Neural cell (in vitro differentiated cells): ENCODE data around the gene MAST4. TPM values are rescaled to one million over a fixed set of nuclear protein-coding genes. Genes with fewer than 3 reads are reported as not detected.

Experiments
- H2AFZ ChIP-seq: fragments of 200-600, 300-800 bp; sonication (generic), shearing (Covaris generic); 2 replicates; pipeline ENCODE4 v1.6.0; 2014; ENCODE audit warnings: low read depth, mild to moderate bottlenecking, antibody characterized with exemption, low read length, moderate library complexity
- H3F3A ChIP-seq: fragments of 200-600 bp; shearing (Covaris generic); 2 replicates; pipeline ENCODE4 v1.6.1; 2016; ENCODE audit warnings: mild to moderate bottlenecking, moderate library complexity, mixed read lengths, antibody characterized with exemption, low read length; ENCODE audit not compliant: insufficient read depth, poor library complexity, severe bottlenecking
- H3K27ac ChIP-seq: fragments of 200-600, 300-800 bp; sonication (generic), shearing (Covaris generic); 2 replicates; pipeline ENCODE4 v1.5.1; 2014; ENCODE audit warnings: mild to moderate bottlenecking, low read length, moderate library complexity
- H3K27me3 ChIP-seq: fragments of 300-800, 200-600 bp; sonication (generic), shearing (Covaris generic); 2 replicates; pipeline ENCODE4 v1.6.0; 2014; ENCODE audit warnings: mild to moderate bottlenecking, low read depth, low read length, moderate library complexity; ENCODE audit not compliant: insufficient read depth
- H3K36me3 ChIP-seq: fragments of 300-800, 200-600 bp; sonication (generic), shearing (Covaris generic); 2 replicates; pipeline ENCODE4 v1.5.1; 2014; ENCODE audit warnings: mild to moderate bottlenecking, antibody characterized with exemption, low read length, moderate library complexity; ENCODE audit not compliant: insufficient read depth
- H3K4me2 ChIP-seq: fragments of 300-800, 200-600 bp; sonication (generic), shearing (Covaris generic); 2 replicates; pipeline ENCODE4 v1.6.0; 2014; ENCODE audit warnings: mild to moderate bottlenecking, low read length
- H3K4me3 ChIP-seq: fragments of 300-800, 200-600 bp; sonication (generic), shearing (Covaris generic); 2 replicates; pipeline ENCODE4 v1.5.1; 2014; ENCODE audit warnings: mild to moderate bottlenecking, low read length, moderate library complexity
- H3K79me2 ChIP-seq: fragments of 200-600 bp; shearing (Covaris generic); replicated peaks from 2 replicates; pipeline ENCODE4 v1.6.0; 2014; ENCODE audit warnings: mild to moderate bottlenecking, low read length, moderate library complexity; ENCODE audit not compliant: insufficient read depth
- H3K9ac ChIP-seq: fragments of 300-800, 200-600 bp; sonication (generic), shearing (Covaris generic); 2 replicates; pipeline ENCODE4 v1.6.1; 2016; ENCODE audit warnings: mild to moderate bottlenecking, low read length, mixed read lengths
- H3K9me2 ChIP-seq: fragments of 200-600 bp; shearing (Covaris generic); 2 replicates; pipeline ENCODE4 v1.6.1; 2016; ENCODE audit warnings: mild to moderate bottlenecking, low read length, mixed read lengths; ENCODE audit not compliant: insufficient read depth
- H3K9me3 ChIP-seq: fragments of 200-600, 300-800 bp; sonication (generic), shearing (Covaris generic); 2 replicates; pipeline ENCODE4 v1.6.1; 2016; ENCODE audit warnings: mild to moderate bottlenecking, mixed run types, low read length, moderate library complexity, mixed read lengths
- H4K20me1 ChIP-seq: fragments of 200-600 bp; shearing (Covaris generic); 2 replicates; pipeline ENCODE4 v1.6.1; 2016; ENCODE audit warnings: mild to moderate bottlenecking, mixed run types; ENCODE audit not compliant: insufficient read depth
- EP300 ChIP-seq: fragments of 450-650 bp; conservative IDR thresholded peaks from 2 replicates; pipeline ENCODE4 v1.6.1; 2014; ENCODE audit warnings: antibody characterized with exemption, mild to moderate bottlenecking, moderate library complexity; ENCODE audit not compliant: poor library complexity, severe bottlenecking
- EZH2 ChIP-seq: fragments of 200-600, 300-800 bp; shearing (Covaris generic), sonication (generic); IDR thresholded peaks from 2 replicates; pipeline ENCODE4 v1.6.1; 2014; ENCODE audit warnings: antibody characterized with exemption, low read length, borderline replicate concordance, mild to moderate bottlenecking; ENCODE audit not compliant: insufficient read depth, poor library complexity, severe bottlenecking
- MXI1 ChIP-seq: fragments of 450-650 bp; conservative IDR thresholded peaks from 2 replicates; pipeline ENCODE4 v1.6.1; 2014; ENCODE audit warnings: antibody characterized with exemption, mild to moderate bottlenecking; ENCODE audit not compliant: poor library complexity, severe bottlenecking
- POLR2AphosphoS5 ChIP-seq: IDR thresholded peaks from 2 replicates; pipeline ENCODE4 v1.6.1; 2012
- RAD21 ChIP-seq: fragments of 450-650 bp; conservative IDR thresholded peaks from 2 replicates; pipeline ENCODE4 v1.6.1; 2014; ENCODE audit warnings: antibody characterized with exemption, mild to moderate bottlenecking, moderate library complexity
- SMC3 ChIP-seq: fragments of 450-650 bp; conservative IDR thresholded peaks from 2 replicates; pipeline ENCODE4 v1.6.1; 2014; ENCODE audit warnings: antibody characterized with exemption, mild to moderate bottlenecking, moderate library complexity; ENCODE audit not compliant: poor library complexity
- TAF1 ChIP-seq: IDR thresholded peaks from 2 replicates; pipeline ENCODE4 v1.6.1; 2012; ENCODE audit warnings: low read depth
- polyA plus RNA-seq: library from polyadenylated mRNA; depleted of rRNA; stranded (reverse); fragments of >200 nt; gene quantifications from 2 replicates; pipeline ENCODE4 v1.2.3, GENCODE V29; 2014
- TF ChIP-seq, protein P1 (sequence below): fragments of 450-650 bp; IDR thresholded peaks from 2 replicates; pipeline ENCODE4 v1.5.1; 2014; ENCODE audit warnings: antibody characterized with exemption, mild to moderate bottlenecking, moderate library complexity; ENCODE audit not compliant: poor library complexity, severe bottlenecking
- TF ChIP-seq, protein P2 (sequence below): IDR thresholded peaks from 2 replicates; pipeline ENCODE4 v1.6.1; 2012; ENCODE audit warnings: borderline replicate concordance

The MAST4 gene
- polyA plus RNA-seq, 1 donor from 2014 or later, result 2.3 TPM

DNA sequence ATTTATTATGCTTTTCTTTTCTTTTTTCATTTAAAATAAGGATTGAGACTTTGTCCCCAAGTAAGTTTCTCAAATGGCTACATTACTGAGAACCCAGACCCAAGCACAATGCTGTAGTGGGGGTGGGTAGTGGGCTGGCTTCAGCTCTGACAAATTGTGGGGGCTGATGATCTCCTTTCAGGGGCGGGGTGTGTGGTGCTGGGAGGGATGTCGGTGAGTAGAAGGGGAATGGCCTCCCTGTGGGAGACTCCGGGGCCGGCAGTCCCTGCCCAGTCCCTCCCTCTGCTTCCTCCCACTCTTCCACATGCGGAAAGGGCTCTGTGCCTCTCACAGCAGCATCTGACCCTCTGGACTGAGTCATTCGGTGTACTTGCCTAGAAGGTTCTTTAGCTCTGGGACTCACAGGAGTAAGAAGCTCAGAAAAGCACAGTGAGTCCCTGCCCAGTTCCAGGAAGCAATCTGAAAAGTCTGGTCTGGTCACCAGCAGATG lies 586.2 kb downstream of the MAST4 start:
- H3K9me2 ChIP-seq, result no peaks in the 10 kb centered on the region
- H3K4me2 ChIP-seq, result no peak overlapping the region
- no peak overlapping the region for H3K27ac ChIP-seq
- no peak overlapping the region for H3K9ac ChIP-seq
- no peak overlapping the region for H3K4me3 ChIP-seq
- H3K79me2 ChIP-seq, result no peaks in the 10 kb centered on the region
- TF ChIP-seq, protein P1, sequence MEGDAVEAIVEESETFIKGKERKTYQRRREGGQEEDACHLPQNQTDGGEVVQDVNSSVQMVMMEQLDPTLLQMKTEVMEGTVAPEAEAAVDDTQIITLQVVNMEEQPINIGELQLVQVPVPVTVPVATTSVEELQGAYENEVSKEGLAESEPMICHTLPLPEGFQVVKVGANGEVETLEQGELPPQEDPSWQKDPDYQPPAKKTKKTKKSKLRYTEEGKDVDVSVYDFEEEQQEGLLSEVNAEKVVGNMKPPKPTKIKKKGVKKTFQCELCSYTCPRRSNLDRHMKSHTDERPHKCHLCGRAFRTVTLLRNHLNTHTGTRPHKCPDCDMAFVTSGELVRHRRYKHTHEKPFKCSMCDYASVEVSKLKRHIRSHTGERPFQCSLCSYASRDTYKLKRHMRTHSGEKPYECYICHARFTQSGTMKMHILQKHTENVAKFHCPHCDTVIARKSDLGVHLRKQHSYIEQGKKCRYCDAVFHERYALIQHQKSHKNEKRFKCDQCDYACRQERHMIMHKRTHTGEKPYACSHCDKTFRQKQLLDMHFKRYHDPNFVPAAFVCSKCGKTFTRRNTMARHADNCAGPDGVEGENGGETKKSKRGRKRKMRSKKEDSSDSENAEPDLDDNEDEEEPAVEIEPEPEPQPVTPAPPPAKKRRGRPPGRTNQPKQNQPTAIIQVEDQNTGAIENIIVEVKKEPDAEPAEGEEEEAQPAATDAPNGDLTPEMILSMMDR, result no peak
- TF ChIP-seq TAF1 (no peak), MXI1 (no peak), EP300 (no peak), EZH2 (no peak), SMC3 (no peak), RAD21 (no peak), POLR2AphosphoS5 (no peak)
- TF ChIP-seq, protein P2, sequence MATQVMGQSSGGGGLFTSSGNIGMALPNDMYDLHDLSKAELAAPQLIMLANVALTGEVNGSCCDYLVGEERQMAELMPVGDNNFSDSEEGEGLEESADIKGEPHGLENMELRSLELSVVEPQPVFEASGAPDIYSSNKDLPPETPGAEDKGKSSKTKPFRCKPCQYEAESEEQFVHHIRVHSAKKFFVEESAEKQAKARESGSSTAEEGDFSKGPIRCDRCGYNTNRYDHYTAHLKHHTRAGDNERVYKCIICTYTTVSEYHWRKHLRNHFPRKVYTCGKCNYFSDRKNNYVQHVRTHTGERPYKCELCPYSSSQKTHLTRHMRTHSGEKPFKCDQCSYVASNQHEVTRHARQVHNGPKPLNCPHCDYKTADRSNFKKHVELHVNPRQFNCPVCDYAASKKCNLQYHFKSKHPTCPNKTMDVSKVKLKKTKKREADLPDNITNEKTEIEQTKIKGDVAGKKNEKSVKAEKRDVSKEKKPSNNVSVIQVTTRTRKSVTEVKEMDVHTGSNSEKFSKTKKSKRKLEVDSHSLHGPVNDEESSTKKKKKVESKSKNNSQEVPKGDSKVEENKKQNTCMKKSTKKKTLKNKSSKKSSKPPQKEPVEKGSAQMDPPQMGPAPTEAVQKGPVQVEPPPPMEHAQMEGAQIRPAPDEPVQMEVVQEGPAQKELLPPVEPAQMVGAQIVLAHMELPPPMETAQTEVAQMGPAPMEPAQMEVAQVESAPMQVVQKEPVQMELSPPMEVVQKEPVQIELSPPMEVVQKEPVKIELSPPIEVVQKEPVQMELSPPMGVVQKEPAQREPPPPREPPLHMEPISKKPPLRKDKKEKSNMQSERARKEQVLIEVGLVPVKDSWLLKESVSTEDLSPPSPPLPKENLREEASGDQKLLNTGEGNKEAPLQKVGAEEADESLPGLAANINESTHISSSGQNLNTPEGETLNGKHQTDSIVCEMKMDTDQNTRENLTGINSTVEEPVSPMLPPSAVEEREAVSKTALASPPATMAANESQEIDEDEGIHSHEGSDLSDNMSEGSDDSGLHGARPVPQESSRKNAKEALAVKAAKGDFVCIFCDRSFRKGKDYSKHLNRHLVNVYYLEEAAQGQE, result no peak
- H3K27me3 ChIP-seq, result no peaks in the 10 kb centered on the region
- H3F3A ChIP-seq, result no peaks in the 10 kb centered on the region
- no peaks in the 10 kb centered on the region for H3K36me3 ChIP-seq
- no peaks in the 10 kb centered on the region for H3K9me3 ChIP-seq
- H2AFZ ChIP-seq, result no peak overlapping the region
- H4K20me1 ChIP-seq, result no peaks in the 10 kb centered on the region

- TF ChIP-seq EP300 (no peak), MXI1 (no peak), POLR2AphosphoS5 (no peak), RAD21 (no peak), EZH2 (no peak)
- TF ChIP-seq, protein P2, result no peak
- Histone ChIP-seq H3K27ac (no peak overlapping the region), H2AFZ (no peak overlapping the region), H3K4me3 (no peak overlapping the region), H3F3A (no peaks in the 10 kb centered on the region), H3K27me3 (no peaks in the 10 kb centered on the region), H3K9me2 (no peaks in the 10 kb centered on the region), H3K79me2 (no peaks in the 10 kb centered on the region), H4K20me1 (no peaks in the 10 kb centered on the region), H3K36me3 (no peaks in the 10 kb centered on the region), H3K9me3 (no peaks in the 10 kb centered on the region), H3K4me2 (no peak overlapping the region), H3K9ac (no peak overlapping the region)
Observed at GRCh38 chr5:67183859-67184258, 587.7 kb downstream of the MAST4 start.
